ENCODE measurements around the gene SHBG.

GRCh38 chr17:7633093-7633492 is 3.2 kb downstream of the SHBG start:
- TF ChIP-seq CTCF (conservative IDR thresholded peaks at IDR 0.05; ENCODE audit: low read length): peak; percentile 10; the same call in 1 of the 2 replicates
- no peak for TF ChIP-seq EZH2phosphoT487 (IDR thresholded peaks at IDR 0.05; ENCODE audit: borderline replicate concordance, low read depth, low read length)
